GM13977 (cell line): ENCODE results near the gene BTG2.
"Not testable (repeated sequence)": the region's sequence is repeated elsewhere in the genome, so short reads cannot be mapped to it uniquely, and the experiment has no call there.

ENCODE experiments used
- DNase-seq: peaks from one replicate; pipeline ENCODE4 v3.0.0; 2012; ENCODE audit warnings: low spot score
- CTCF ChIP-seq: IDR thresholded peaks from 2 replicates; pipeline ENCODE4 v1.5.1; 2012; ENCODE audit warnings: mild to moderate bottlenecking, control low read depth; ENCODE audit not compliant: insufficient read depth; ENCODE audit errors: extremely low read depth, missing control alignments
- in situ Hi-C: fragments of 300-500 bp; cut with MboI; formaldehyde crosslinking; loops from one replicate; pipeline ENCODE4 v1.12.0; 2022; ENCODE audit warnings: low sequenced_read_pairs, low pct_unique_long_range_greater_than_20kb, mixed read lengths, inconsistent platforms; ENCODE audit not compliant: unreplicated experiment

BTG2 gene

DNA sequence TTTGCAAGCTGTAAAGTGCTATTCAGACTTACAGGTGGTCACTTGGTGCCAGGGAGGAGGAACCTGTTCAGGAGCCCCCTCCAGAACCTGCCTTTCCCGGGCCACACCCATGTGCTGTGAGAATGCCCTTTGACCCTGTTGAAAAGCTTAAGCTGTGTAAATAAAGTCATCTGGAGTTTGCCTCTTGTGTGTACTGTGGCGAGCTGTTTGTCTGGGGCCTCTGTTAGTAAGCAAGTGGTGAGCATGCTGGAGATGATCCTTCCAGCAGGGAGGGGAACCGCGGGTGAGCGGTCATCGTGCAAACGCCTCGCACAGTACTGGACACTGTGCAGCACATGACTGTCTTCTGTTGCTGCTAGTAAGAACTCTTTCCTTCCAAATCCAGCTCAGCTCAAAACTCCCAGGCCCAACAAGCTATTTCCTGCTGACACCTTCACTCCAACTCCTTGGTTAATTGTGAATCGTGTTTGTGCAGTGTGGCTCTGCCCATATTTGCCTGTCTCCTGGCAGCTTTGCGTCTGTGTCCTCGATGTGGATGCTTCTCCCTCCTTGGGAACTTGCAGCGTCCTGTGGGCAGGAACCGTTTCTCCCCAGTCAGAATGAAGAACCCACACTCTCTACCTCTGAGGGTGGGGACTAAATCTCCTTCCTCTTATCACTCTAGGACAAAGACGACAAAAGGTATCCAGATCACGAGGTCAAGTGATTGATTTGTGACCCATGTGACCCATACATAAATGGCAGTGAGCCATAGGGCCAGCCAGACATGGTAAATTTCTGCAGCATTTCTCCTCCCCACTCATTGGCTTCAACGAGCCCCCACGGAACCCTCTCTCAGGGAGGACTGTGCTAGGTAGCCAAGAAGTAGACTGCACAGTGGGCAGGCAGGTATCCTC, 13.9 kb upstream of the BTG2 start:
- TF ChIP-seq CTCF: no peak
- peak; percentile 3 for DNase-seq
- in situ Hi-C loops: no loop called here

DNA sequence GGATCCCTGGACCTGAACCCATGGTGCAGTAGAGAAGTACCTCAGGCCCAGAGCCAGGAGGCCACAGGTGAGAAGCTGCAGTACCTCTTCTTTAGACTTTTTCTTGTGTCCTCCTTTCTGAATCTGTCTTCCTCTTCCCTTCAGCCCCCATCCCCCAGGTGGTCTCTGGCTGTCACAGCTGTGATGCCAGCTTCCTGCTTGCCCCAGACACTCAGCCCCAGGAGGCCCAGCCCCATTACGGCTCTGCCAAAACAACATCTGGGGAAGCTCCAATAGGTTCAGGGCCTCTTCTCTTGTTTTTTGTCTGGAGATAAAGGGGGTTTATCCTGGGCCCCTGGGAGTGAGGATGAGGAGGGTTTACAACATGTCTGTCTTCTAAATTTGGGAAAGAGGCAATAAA, 9.5 kb upstream of the BTG2 start:
- in situ Hi-C loops: no loop called here
- no peak for TF ChIP-seq CTCF
- DNase-seq: no peak

DNA sequence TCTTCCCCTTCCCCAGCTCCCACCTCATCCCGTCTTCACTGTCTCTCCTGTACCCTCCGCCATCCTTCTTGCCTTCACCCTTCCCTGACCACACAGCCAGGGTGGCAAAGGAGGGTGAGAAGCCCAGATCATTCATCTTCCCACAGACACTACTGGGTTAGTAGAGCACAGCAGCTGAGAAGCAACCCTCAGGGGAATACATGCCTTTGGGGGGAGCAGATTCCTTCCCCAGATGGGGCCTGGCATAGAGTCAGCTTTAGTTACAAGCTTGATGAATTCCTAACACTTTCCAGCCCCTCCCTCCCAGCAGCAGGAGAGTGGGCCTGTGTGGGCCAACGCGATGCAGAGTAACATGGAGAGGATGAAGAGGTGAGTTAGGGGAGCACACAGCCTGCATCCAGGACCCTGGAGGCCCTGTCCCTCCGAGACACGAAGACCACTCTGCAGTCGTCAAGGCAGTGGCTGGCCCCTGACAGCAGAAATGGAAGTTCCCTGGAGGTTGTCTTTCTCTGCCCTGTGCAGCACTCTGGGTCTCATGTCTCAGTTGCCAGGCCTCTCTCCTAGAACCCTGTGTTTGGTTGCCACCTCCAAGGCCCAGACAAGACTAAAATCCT, 8.8 kb upstream of the BTG2 start:
- DNase-seq: no peak
- in situ Hi-C loops: no loop called here
- no peak for TF ChIP-seq CTCF

GRCh38 chr1:203299169-203299568, 6.2 kb upstream of the BTG2 start:
- no peak for DNase-seq
- no peak for TF ChIP-seq CTCF
- in situ Hi-C loops: no loop called here

DNA sequence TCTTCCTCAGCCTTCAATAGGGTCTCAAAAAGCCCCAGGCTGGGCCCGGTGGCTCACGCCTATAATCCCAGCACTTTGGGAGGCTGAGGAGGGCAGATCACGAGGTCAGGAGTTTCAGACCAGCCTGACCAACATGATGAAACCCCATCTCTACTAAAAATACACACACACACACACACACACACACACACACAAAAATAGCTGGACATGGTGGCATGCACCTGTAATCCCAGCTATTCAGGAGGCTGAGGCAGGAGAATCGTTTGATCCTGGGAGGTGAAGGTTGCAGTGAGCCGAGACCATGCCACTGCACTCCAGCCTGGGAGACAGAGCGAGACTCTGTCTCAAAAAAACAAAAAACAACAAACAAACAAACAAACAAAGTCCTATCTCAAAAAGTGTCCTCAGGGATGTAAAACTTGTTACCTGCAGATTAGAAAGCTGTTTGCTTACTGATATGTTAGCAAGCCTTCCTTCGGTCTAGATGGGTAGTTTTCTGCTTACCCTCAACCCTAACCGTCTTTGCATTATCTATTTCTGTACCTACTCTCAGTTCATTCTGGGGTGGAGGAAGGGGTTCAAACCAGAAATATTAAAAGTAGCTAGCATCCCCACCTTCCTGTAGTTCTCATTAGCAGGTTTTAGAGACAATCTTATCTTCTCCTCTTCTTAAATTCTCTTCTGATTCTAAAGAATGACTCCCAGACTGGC, 5.4 kb upstream of the BTG2 start:
- in situ Hi-C loops: not testable (repeated sequence)

GRCh38 chr1:203300441-203301330, 4.6 kb upstream of the BTG2 start:
- no peak for DNase-seq
- in situ Hi-C loops: no loop called here
- no peak for TF ChIP-seq CTCF

More for the DNA sequence above, 5.4 kb upstream of the BTG2 start:
- not testable (repeated sequence) for DNase-seq
